Left lung (tissue), 10 donors: ENCODE results near the gene ACSS3. TPM values are rescaled to one million over a fixed set of nuclear protein-coding genes. Genes with fewer than 3 reads are reported as not detected.

Experiments
- ATAC-seq: fragments of 200-7000 bp; cut with Tn5 transposase; one replicate; pipeline ENCODE4 v1.9.1; 2020; ENCODE audit warnings: moderate library complexity
- DNase-seq, 4 donors: peaks; one replicate each; pipeline ENCODE4 v3.0.0-alpha.2; 2013 to 2020
- H3K27ac ChIP-seq, 2 donors: fragments of 200-600 bp; sonication (generic) in 1 of 2; one replicate each; pipeline versions ENCODE4 v1.5.0 to v1.8.0; 2020 to 2021
- H3K27me3 ChIP-seq, 2 donors: fragments of 200-600 bp; sonication (generic) in 1 of 2; one replicate each; pipeline versions ENCODE4 v1.5.0 to v1.8.0; 2020 to 2021
- H3K36me3 ChIP-seq, 2 donors: fragments of 200-600 bp; sonication (generic) in 1 of 2; one replicate each; pipeline versions ENCODE4 v1.5.0 to v1.8.0; 2020 to 2021
- H3K4me1 ChIP-seq, 2 donors: fragments of 200-600 bp; one replicate each; pipeline ENCODE4 v1.8.0; 2021
- H3K4me3 ChIP-seq, 2 donors: fragments of 200-600 bp; sonication (generic) in 1 of 2; one replicate each; pipeline versions ENCODE4 v1.5.0 to v1.8.0; 2020 to 2021; ENCODE audit warnings: mild to moderate bottlenecking in 1 of 2
- H3K9me3 ChIP-seq, 2 donors: fragments of 200-600 bp; sonication (generic) in 1 of 2; one replicate each; pipeline versions ENCODE4 v1.5.0 to v1.8.0; 2020 to 2021
- CTCF ChIP-seq, 2 donors: fragments of 200-600 bp; sonication (generic) in 1 of 2; IDR thresholded peaks; one replicate each; pipeline versions ENCODE4 v1.5.0 to v1.8.0; 2021; ENCODE audit warnings: antibody characterized with exemption in 2 of 2
- intact Hi-C, 2 donors: fragments of 100-400 bp; cut with DNase I; formaldehyde crosslinking; loops; one replicate each; pipeline versions ENCODE4 v1.11.2 to v1.14.2; 2022
- polyA plus RNA-seq, 6 donors: library from polyadenylated mRNA; unstranded; fragments of 120-200 nt; gene quantifications; one replicate each; pipeline ENCODE4 v1.2.1, GENCODE V29; 2013; ENCODE audit not compliant: insufficient read length in 6 of 6
- total RNA-seq, 2 donors: library from RNA; stranded (reverse); fragmentation: NEBNext Ultra II Directional; extraction: Animal tissue kit (Norgen Biotek cat#: 25700); gene quantifications; one replicate each; pipeline ENCODE4 v1.2.1, GENCODE V29; 2021
- donor health status: DM: no; HTN: yes; CAD: no.
- donor health status: DM: no; HTN: no; CAD: no.

ACSS3 gene
- total and polyA plus RNA-seq, 8 donors = 22.9 to 42.7 (median 30.1) TPM

GRCh38 chr12:81259360-81259759 lies 181.5 kb downstream of the ACSS3 start:
- no peak for ATAC-seq
- intact Hi-C loops = no loop called here

GRCh38 chr12:81261508-81262207 lies 183.8 kb downstream of the ACSS3 start:
- TF ChIP-seq CTCF (IDR thresholded peaks at IDR 0.05) = no peak
- DNase-seq = no peak
- Histone ChIP-seq H3K36me3 (no peaks in the 10 kb centered on the region), H3K27me3 (no peaks in the 10 kb centered on the region), H3K9me3 (no peaks in the 10 kb centered on the region), H3K4me1 (no peaks in the 10 kb centered on the region), H3K4me3 (no peak overlapping the region), H3K27ac (no peak overlapping the region)
- intact Hi-C loops = no loop called here
- ATAC-seq = no peak

More at GRCh38 chr12:81259360-81259759, 181.5 kb downstream of the ACSS3 start:
- Histone ChIP-seq H3K4me3 (no peak overlapping the region), H3K9me3 (no peaks in the 10 kb centered on the region), H3K27ac (no peak overlapping the region), H3K4me1 (no peaks in the 10 kb centered on the region), H3K36me3 (no peaks in the 10 kb centered on the region), H3K27me3 (no peaks in the 10 kb centered on the region)
- TF ChIP-seq CTCF (IDR thresholded peaks at IDR 0.05) = no peak
- no peak for DNase-seq

- ATAC-seq = no peak
- H3K4me3 ChIP-seq = no peak overlapping the region
- H3K4me1 ChIP-seq = no peaks in the 10 kb centered on the region
- no peak overlapping the region for H3K27ac ChIP-seq
- DNase-seq = no peak
- no peaks in the 10 kb centered on the region for H3K9me3 ChIP-seq
- no peaks in the 10 kb centered on the region for H3K27me3 ChIP-seq
- H3K36me3 ChIP-seq = no peaks in the 10 kb centered on the region
- intact Hi-C loops = no loop called here
- no peak for TF ChIP-seq CTCF (IDR thresholded peaks at IDR 0.05)
Measured at GRCh38 chr12:81263072-81263471, 185.2 kb downstream of the ACSS3 start.

GRCh38 chr12:81270385-81270784 lies 192.5 kb downstream of the ACSS3 start:
- intact Hi-C loops = no loop called here
- DNase-seq (no peak), ATAC-seq (no peak)
- no peaks in the 10 kb centered on the region for H3K27me3 ChIP-seq
- no peak for TF ChIP-seq CTCF (IDR thresholded peaks at IDR 0.05)
- H3K9me3 ChIP-seq = no peaks in the 10 kb centered on the region
- no peak overlapping the region for H3K4me3 ChIP-seq
- H3K36me3 ChIP-seq = no peaks in the 10 kb centered on the region
- H3K27ac ChIP-seq = no peak overlapping the region
- no peaks in the 10 kb centered on the region for H3K4me1 ChIP-seq

- Histone ChIP-seq H3K9me3 (no peaks in the 10 kb centered on the region), H3K27ac (no peak overlapping the region), H3K4me3 (no peak overlapping the region), H3K27me3 (no peaks in the 10 kb centered on the region), H3K4me1 (no peaks in the 10 kb centered on the region), H3K36me3 (no peaks in the 10 kb centered on the region)
- no peak for TF ChIP-seq CTCF (IDR thresholded peaks at IDR 0.05)
- DNase-seq (no peak), ATAC-seq (no peak)
- intact Hi-C loops = no loop called here
Measured at GRCh38 chr12:81274637-81275529, 197.0 kb downstream of the ACSS3 start.
